Natural killer cell (primary cell): Measurements from ENCODE around the gene IP6K2. TPM values are rescaled to one million over a fixed set of nuclear protein-coding genes. Genes with fewer than 3 reads are reported as not detected.

ENCODE experiments used
- ATAC-seq, 3 donors: fragments of 150-1000 bp in 2 of 3; fragments of 200-7000 bp in 1 of 3; cut with Tn5 transposase; 1 replicate in 1 of 3; 2 replicates in 2 of 3; pipeline ENCODE4 v1.10.0; 2021; ENCODE audit warnings: mild to moderate bottlenecking in 2 of 3, moderate library complexity in 2 of 3
- DNase-seq, 2 donors: peaks; one replicate each; pipeline versions ENCODE4 v3.0.0 to v3.0.0-alpha.2; 2013 to 2021; ENCODE audit warnings: mixed read lengths in 1 of 2
- H3K27ac ChIP-seq: one replicate; pipeline ENCODE4 v1.5.1; 2013; ENCODE audit warnings: mild to moderate bottlenecking, low read length
- H3K27me3 ChIP-seq: one replicate; pipeline ENCODE4 v1.6.1; 2013; ENCODE audit warnings: low read length; ENCODE audit not compliant: control insufficient read depth, insufficient read depth
- H3K36me3 ChIP-seq: one replicate; pipeline ENCODE4 v1.6.1; 2013; ENCODE audit warnings: low read length; ENCODE audit not compliant: control insufficient read depth, insufficient read depth
- H3K4me1 ChIP-seq: one replicate; pipeline ENCODE4 v1.6.1; 2013; ENCODE audit warnings: low read length; ENCODE audit not compliant: control insufficient read depth, insufficient read depth
- H3K4me3 ChIP-seq: one replicate; pipeline ENCODE4 v1.5.1; 2013; ENCODE audit warnings: low read length
- H3K9me3 ChIP-seq: one replicate; pipeline ENCODE4 v1.6.1; 2013; ENCODE audit warnings: low read length; ENCODE audit not compliant: control insufficient read depth, insufficient read depth
- H3K27ac Mint-ChIP-seq, 2 donors: one replicate each; pipeline ENCODE4 v1.8.0; 2022; ENCODE audit warnings: mild to moderate bottlenecking in 2 of 2, mixed read lengths in 2 of 2, moderate library complexity in 1 of 2
- H3K27me3 Mint-ChIP-seq, 2 donors: one replicate each; pipeline ENCODE4 v1.8.0; 2022; ENCODE audit warnings: low read depth in 2 of 2, mixed read lengths in 2 of 2
- H3K36me3 Mint-ChIP-seq: one replicate; pipeline ENCODE4 v1.8.0; 2022; ENCODE audit warnings: mixed read lengths
- H3K4me1 Mint-ChIP-seq, 2 donors: one replicate each; pipeline ENCODE4 v1.8.0; 2022; ENCODE audit warnings: mixed read lengths in 2 of 2
- H3K4me3 Mint-ChIP-seq: one replicate; pipeline ENCODE4 v1.8.0; 2022; ENCODE audit warnings: mild to moderate bottlenecking, moderate library complexity, mixed read lengths
- H3K9me3 Mint-ChIP-seq, 2 donors: one replicate each; pipeline ENCODE4 v1.8.0; 2022; ENCODE audit warnings: mixed read lengths in 2 of 2
- WGBS: methylation state at CpG from one replicate; pipeline ENCODE4 v1.1.7; 2013; ENCODE audit warnings: missing lambda C conversion rate; ENCODE audit not compliant: insufficient coverage; 5-methylcytosine and 5-hydroxymethylcytosine counted together
- intact Hi-C: fragments of 100-400 bp; cut with micrococcal nuclease; formaldehyde crosslinking; loops from one replicate; pipeline ENCODE4 v1.14.2; 2022
- total RNA-seq, 4 donors: library from RNA; stranded (reverse); fragments of 120-200 nt in 1 of 4; gene quantifications; one replicate each; pipeline versions ENCODE4 v1.2.3 to v1.2.4, GENCODE V29; 2013 to 2022
- TF ChIP-seq, protein P1 (sequence below): fragments of 200-600 bp; IDR thresholded peaks from one replicate; pipeline ENCODE4 v1.8.0; 2022; ENCODE audit warnings: antibody characterized with exemption

IP6K2 gene
- total RNA-seq, 3 donors from 2014 or later (not counting 1 experiment from before 2014, with no cell fraction given), result 140 to 151 (median 148) TPM

DNA sequence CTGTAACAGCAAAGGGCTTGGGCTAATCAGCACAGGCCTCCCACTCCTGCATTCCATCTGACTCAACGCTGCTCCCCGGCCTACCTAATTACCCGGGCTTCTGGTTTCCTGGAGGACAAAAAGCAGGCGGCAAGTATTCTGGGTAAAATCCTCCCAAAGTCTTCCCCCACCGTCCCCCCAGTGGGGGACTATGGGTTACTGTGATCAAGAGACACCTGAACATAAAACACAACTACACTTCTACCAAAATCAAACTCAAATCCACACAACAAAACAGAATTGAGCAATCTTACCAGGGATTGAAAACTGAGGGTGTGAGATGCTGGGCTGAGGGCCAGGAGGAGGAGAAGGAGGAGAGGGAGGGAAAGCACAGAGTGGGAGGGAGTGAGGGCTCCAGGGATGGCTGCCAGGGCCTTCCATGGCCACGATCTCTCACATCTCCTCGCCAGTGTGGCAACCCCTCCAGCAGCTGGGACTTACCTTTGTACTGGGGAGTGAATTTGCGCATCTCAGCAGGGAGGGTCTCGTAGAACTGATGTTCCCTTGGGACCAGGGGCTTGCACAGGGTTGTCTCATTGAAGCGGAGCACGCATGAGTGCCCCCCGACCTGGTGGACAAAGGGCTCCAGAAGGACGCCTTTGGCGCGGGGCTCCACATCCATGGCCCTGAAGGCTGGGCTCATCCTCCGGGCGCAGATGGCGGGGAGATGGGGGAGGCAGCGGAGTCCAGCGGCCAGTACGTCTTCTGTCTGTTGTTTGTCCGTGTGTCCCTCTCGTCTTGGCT is 22.2 kb downstream of the IP6K2 start:
- DNase-seq (no peak), ATAC-seq (no peak)
- WGBS, result 97% methylated on average over 22 of the region's 23 CpGs
- Histone ChIP-seq H3K27ac (no peak overlapping the region), H3K9me3 (no peaks in the 10 kb centered on the region), H3K36me3 (peaks cover 59% of the 10 kb centered on the region), H3K4me1 (no peaks in the 10 kb centered on the region), H3K4me3 (no peak overlapping the region), H3K27me3 (no peaks in the 10 kb centered on the region)
- Mint-ChIP-seq H3K36me3 (peaks cover 6% of the 10 kb centered on the region), H3K27me3 (no peaks in the 10 kb centered on the region), H3K4me3 (no peak overlapping the region), H3K27ac (peak overlapping the region in 1 of 2 donors; percentile 35), H3K9me3 (no peaks in the 10 kb centered on the region), H3K4me1 (peaks cover 6 to 21% of the 10 kb centered on the region in 2 donors)
- TF ChIP-seq, protein P1, sequence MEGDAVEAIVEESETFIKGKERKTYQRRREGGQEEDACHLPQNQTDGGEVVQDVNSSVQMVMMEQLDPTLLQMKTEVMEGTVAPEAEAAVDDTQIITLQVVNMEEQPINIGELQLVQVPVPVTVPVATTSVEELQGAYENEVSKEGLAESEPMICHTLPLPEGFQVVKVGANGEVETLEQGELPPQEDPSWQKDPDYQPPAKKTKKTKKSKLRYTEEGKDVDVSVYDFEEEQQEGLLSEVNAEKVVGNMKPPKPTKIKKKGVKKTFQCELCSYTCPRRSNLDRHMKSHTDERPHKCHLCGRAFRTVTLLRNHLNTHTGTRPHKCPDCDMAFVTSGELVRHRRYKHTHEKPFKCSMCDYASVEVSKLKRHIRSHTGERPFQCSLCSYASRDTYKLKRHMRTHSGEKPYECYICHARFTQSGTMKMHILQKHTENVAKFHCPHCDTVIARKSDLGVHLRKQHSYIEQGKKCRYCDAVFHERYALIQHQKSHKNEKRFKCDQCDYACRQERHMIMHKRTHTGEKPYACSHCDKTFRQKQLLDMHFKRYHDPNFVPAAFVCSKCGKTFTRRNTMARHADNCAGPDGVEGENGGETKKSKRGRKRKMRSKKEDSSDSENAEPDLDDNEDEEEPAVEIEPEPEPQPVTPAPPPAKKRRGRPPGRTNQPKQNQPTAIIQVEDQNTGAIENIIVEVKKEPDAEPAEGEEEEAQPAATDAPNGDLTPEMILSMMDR, result no peak
- intact Hi-C loops, result no loop called here

DNA sequence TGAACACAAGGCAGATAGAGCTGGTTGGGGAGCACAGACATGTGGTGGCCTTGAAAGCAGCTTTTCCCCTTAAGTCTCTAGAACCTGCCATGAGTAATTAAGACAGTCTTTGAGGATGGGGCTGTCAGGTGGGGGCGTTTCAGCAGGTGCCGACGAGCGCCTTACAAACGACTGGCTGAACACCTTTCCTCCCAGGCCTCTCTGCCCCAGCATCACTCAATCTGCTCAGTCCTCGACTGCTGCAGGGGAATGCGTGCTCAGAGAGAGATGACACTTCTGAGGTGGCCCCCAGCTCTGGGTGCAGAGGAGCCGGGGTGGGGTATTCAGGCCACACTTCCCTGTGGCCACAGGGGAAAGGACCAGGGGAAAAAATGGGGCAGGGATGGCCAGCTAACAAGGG is 23.2 kb downstream of the IP6K2 start:
- Mint-ChIP-seq H3K36me3 (peaks cover 6% of the 10 kb centered on the region), H3K4me1 (peaks cover 6 to 13% of the 10 kb centered on the region in 2 donors), H3K4me3 (no peak overlapping the region), H3K27me3 (no peaks in the 10 kb centered on the region), H3K27ac (no peak overlapping the region), H3K9me3 (no peaks in the 10 kb centered on the region)
- WGBS, result 92% methylated on average over 8 of the region's 8 CpGs
- Histone ChIP-seq H3K27me3 (no peaks in the 10 kb centered on the region), H3K36me3 (peaks cover 62% of the 10 kb centered on the region), H3K9me3 (no peaks in the 10 kb centered on the region), H3K27ac (no peak overlapping the region), H3K4me1 (no peaks in the 10 kb centered on the region), H3K4me3 (no peak overlapping the region)
- TF ChIP-seq, protein P1, result no peak
- ATAC-seq (no peak), DNase-seq (no peak)
- intact Hi-C loops, result loop anchor here (2.0 kb wide), 1 partner anchor 23 kb away; the partner anchor contains the start of gene IP6K2

DNA sequence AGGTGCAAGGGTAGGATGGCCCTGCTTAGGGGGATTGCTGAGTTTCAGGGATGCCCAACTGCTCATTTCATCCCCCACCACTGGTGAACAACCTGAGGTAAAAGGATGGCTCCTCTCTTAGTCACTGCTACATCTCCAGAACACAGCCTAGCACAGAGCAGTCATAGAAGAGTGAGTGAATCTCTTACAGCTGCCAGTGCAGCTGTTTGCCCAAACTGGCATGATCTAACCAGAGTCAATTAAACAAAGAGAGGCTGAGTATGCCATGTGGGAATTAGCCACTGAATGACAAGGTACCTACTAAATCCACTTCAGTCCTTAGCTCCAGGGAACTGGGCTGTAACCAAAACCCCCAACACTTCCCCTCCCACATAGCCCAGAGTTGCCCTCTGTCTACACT is 24.5 kb downstream of the IP6K2 start:
- TF ChIP-seq, protein P1, result no peak
- no peaks in the 10 kb centered on the region for H3K9me3 Mint-ChIP-seq
- Histone ChIP-seq H3K36me3 (peaks cover 67% of the 10 kb centered on the region), H3K4me1 (no peaks in the 10 kb centered on the region), H3K4me3 (no peak overlapping the region), H3K27me3 (no peaks in the 10 kb centered on the region), H3K9me3 (no peaks in the 10 kb centered on the region), H3K27ac (no peak overlapping the region)
- peak overlapping the region in 1 of 2 donors; percentile 52 for H3K27ac Mint-ChIP-seq
- peaks cover 6% of the 10 kb centered on the region for H3K36me3 Mint-ChIP-seq
- peaks cover 6 to 12% of the 10 kb centered on the region in 2 donors for H3K4me1 Mint-ChIP-seq
- no peak for DNase-seq
- intact Hi-C loops, result loop anchor here (2.0 kb wide), 1 partner anchor 24 kb away; the partner anchor contains the start of gene IP6K2
- no peak overlapping the region for H3K4me3 Mint-ChIP-seq
- H3K27me3 Mint-ChIP-seq, result no peaks in the 10 kb centered on the region
- ATAC-seq, result no peak
